H1 (cell line): ENCODE data around the gene PTPRD. TPM values are rescaled to one million over a fixed set of nuclear protein-coding genes. Genes with fewer than 3 reads are reported as not detected.

Source experiments
- GTF2F1 ChIP-seq: IDR thresholded peaks from 2 replicates; pipeline ENCODE4 v1.6.1; 2012; ENCODE audit warnings: low read depth, low read length, improper control_type of control experiment, borderline replicate concordance
- KDM5A ChIP-seq: fragments of 200-600 bp; IDR thresholded peaks from 2 replicates; pipeline ENCODE4 v1.7.1; 2012; ENCODE audit warnings: mild to moderate bottlenecking, low read length, inconsistent platforms, mixed read lengths
- MAFK ChIP-seq: IDR thresholded peaks from 2 replicates; pipeline ENCODE4 v1.6.1; 2012; ENCODE audit warnings: low read depth, mild to moderate bottlenecking, improper control_type of control experiment, low read length
- RBBP5 ChIP-seq: IDR thresholded peaks from 2 replicates; pipeline ENCODE4 v1.7.1; 2012; ENCODE audit warnings: low read depth, mild to moderate bottlenecking, inconsistent platforms, low read length, moderate library complexity, borderline replicate concordance
- RNF2 ChIP-seq: fragments of 200-900, 300-1000 bp; sonication (generic); IDR thresholded peaks from 2 replicates; pipeline ENCODE4 v1.7.1; 2016; ENCODE audit warnings: borderline replicate concordance, low read depth, mild to moderate bottlenecking, antibody characterized with exemption, low read length; ENCODE audit not compliant: poor library complexity, severe bottlenecking; ENCODE audit errors: missing control alignments
- SAP30 ChIP-seq: fragments of 300-600 bp; sonication (generic); IDR thresholded peaks from 2 replicates; pipeline ENCODE4 v1.7.1; 2012; ENCODE audit warnings: low read length, moderate library complexity, mild to moderate bottlenecking, inconsistent platforms; ENCODE audit not compliant: insufficient read depth, insufficient replicate concordance
- polyA plus RNA-seq, 7 experiments: library from polyadenylated mRNA; depleted of rRNA in 3 of 7; stranded (reverse) in 5 of 7; unstranded in 2 of 7; fragments of >200 nt in 5 of 7; fragments of 200-250 nt in 2 of 7; gene quantifications; 1 replicate in 5 of 7; 2 replicates in 1 of 7; 4 replicates in 1 of 7; pipeline versions ENCODE4 v1.2.1 to v1.2.3, GENCODE V29; 2011 to 2013; ENCODE audit warnings: missing spikeins in 2 of 7, mixed read lengths in 2 of 7
- total RNA-seq: library from RNA; stranded (reverse); fragmentation: NEBNext Ultra II Directional; extraction: Animal tissue kit (Norgen Biotek cat#: 25700); gene quantifications from 2 replicates; pipeline ENCODE4 v1.2.1, GENCODE V29; 2021
- TF ChIP-seq, protein P1 (sequence below): fragments of 300-600 bp; sonication (generic); IDR thresholded peaks from 2 replicates; pipeline ENCODE4 v1.7.1; 2012; ENCODE audit warnings: low read length, moderate library complexity, mild to moderate bottlenecking, inconsistent platforms; ENCODE audit not compliant: insufficient replicate concordance
- TF ChIP-seq, protein P2 (sequence below), 3 experiments: IDR thresholded peaks; 1 replicate in 2 of 3; 2 replicates in 1 of 3; pipeline versions ENCODE4 v1.5.1 to v1.6.1; 2011; ENCODE audit warnings: low read length in 3 of 3, mild to moderate bottlenecking in 3 of 3, inconsistent platforms in 2 of 3, low read depth in 1 of 3, moderate library complexity in 1 of 3; ENCODE audit not compliant: insufficient read depth in 1 of 3; ENCODE audit errors: control extremely low read depth in 1 of 3

Gene PTPRD
- total and polyA plus RNA-seq, 2 of the 8 experiments (the other 6 are each of a cell fraction or from before 2014, with no cell fraction given) = 17.2 to 77.0 TPM

DNA sequence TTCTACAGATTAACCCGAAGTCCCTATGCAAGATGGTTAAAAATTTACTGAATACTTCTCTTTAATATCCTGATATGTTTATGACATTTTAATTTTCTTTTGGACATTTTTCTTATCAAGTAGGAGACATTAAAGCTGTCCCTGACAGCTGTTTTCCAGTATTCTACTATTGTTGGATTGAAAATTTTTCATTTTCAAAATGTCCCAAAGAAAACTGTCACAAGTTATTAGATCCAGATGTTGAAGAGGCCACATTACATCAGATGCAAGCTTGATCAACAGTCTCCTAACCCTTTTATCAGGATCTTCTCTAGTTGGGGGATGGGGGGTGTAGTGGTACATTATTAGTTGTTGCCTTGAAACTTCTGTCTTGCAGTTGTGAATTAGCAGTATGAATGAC lies 1410.5 kb downstream of the PTPRD start (continued):
- TF ChIP-seq, protein P1, sequence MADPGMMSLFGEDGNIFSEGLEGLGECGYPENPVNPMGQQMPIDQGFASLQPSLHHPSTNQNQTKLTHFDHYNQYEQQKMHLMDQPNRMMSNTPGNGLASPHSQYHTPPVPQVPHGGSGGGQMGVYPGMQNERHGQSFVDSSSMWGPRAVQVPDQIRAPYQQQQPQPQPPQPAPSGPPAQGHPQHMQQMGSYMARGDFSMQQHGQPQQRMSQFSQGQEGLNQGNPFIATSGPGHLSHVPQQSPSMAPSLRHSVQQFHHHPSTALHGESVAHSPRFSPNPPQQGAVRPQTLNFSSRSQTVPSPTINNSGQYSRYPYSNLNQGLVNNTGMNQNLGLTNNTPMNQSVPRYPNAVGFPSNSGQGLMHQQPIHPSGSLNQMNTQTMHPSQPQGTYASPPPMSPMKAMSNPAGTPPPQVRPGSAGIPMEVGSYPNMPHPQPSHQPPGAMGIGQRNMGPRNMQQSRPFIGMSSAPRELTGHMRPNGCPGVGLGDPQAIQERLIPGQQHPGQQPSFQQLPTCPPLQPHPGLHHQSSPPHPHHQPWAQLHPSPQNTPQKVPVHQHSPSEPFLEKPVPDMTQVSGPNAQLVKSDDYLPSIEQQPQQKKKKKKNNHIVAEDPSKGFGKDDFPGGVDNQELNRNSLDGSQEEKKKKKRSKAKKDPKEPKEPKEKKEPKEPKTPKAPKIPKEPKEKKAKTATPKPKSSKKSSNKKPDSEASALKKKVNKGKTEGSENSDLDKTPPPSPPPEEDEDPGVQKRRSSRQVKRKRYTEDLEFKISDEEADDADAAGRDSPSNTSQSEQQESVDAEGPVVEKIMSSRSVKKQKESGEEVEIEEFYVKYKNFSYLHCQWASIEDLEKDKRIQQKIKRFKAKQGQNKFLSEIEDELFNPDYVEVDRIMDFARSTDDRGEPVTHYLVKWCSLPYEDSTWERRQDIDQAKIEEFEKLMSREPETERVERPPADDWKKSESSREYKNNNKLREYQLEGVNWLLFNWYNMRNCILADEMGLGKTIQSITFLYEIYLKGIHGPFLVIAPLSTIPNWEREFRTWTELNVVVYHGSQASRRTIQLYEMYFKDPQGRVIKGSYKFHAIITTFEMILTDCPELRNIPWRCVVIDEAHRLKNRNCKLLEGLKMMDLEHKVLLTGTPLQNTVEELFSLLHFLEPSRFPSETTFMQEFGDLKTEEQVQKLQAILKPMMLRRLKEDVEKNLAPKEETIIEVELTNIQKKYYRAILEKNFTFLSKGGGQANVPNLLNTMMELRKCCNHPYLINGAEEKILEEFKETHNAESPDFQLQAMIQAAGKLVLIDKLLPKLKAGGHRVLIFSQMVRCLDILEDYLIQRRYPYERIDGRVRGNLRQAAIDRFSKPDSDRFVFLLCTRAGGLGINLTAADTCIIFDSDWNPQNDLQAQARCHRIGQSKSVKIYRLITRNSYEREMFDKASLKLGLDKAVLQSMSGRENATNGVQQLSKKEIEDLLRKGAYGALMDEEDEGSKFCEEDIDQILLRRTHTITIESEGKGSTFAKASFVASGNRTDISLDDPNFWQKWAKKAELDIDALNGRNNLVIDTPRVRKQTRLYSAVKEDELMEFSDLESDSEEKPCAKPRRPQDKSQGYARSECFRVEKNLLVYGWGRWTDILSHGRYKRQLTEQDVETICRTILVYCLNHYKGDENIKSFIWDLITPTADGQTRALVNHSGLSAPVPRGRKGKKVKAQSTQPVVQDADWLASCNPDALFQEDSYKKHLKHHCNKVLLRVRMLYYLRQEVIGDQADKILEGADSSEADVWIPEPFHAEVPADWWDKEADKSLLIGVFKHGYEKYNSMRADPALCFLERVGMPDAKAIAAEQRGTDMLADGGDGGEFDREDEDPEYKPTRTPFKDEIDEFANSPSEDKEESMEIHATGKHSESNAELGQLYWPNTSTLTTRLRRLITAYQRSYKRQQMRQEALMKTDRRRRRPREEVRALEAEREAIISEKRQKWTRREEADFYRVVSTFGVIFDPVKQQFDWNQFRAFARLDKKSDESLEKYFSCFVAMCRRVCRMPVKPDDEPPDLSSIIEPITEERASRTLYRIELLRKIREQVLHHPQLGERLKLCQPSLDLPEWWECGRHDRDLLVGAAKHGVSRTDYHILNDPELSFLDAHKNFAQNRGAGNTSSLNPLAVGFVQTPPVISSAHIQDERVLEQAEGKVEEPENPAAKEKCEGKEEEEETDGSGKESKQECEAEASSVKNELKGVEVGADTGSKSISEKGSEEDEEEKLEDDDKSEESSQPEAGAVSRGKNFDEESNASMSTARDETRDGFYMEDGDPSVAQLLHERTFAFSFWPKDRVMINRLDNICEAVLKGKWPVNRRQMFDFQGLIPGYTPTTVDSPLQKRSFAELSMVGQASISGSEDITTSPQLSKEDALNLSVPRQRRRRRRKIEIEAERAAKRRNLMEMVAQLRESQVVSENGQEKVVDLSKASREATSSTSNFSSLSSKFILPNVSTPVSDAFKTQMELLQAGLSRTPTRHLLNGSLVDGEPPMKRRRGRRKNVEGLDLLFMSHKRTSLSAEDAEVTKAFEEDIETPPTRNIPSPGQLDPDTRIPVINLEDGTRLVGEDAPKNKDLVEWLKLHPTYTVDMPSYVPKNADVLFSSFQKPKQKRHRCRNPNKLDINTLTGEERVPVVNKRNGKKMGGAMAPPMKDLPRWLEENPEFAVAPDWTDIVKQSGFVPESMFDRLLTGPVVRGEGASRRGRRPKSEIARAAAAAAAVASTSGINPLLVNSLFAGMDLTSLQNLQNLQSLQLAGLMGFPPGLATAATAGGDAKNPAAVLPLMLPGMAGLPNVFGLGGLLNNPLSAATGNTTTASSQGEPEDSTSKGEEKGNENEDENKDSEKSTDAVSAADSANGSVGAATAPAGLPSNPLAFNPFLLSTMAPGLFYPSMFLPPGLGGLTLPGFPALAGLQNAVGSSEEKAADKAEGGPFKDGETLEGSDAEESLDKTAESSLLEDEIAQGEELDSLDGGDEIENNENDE = no peak
- no peak for TF ChIP-seq KDM5A
- TF ChIP-seq RNF2 = no peak
- no peak for TF ChIP-seq GTF2F1
- TF ChIP-seq SAP30 = no peak
- no peak for TF ChIP-seq MAFK
- TF ChIP-seq, protein P2, sequence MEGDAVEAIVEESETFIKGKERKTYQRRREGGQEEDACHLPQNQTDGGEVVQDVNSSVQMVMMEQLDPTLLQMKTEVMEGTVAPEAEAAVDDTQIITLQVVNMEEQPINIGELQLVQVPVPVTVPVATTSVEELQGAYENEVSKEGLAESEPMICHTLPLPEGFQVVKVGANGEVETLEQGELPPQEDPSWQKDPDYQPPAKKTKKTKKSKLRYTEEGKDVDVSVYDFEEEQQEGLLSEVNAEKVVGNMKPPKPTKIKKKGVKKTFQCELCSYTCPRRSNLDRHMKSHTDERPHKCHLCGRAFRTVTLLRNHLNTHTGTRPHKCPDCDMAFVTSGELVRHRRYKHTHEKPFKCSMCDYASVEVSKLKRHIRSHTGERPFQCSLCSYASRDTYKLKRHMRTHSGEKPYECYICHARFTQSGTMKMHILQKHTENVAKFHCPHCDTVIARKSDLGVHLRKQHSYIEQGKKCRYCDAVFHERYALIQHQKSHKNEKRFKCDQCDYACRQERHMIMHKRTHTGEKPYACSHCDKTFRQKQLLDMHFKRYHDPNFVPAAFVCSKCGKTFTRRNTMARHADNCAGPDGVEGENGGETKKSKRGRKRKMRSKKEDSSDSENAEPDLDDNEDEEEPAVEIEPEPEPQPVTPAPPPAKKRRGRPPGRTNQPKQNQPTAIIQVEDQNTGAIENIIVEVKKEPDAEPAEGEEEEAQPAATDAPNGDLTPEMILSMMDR (IDR thresholded peaks at IDR 0.05; ENCODE audit: control extremely low read depth in 1 of 3, insufficient read depth in 1 of 3, low read depth in 1 of 3, low read length in 3 of 3) = no peak
- TF ChIP-seq RBBP5 = no peak
